Heart right ventricle (tissue), 16 donors: Measurements from ENCODE around the gene RBM33. TPM values are rescaled to one million over a fixed set of nuclear protein-coding genes. Genes with fewer than 3 reads are reported as not detected.

Experiments used
- ATAC-seq, 8 donors: fragments of 200-7000 bp; cut with Tn5 transposase; one replicate each; pipeline ENCODE4 v1.9.1; 2020; ENCODE audit warnings: mild to moderate bottlenecking in 8 of 8, moderate library complexity in 8 of 8, moderate number of reproducible peaks in 1 of 8
- DNase-seq, 2 donors: peaks; one replicate each; pipeline ENCODE4 v3.0.0-alpha.2; 2020
- H3K27ac ChIP-seq, 10 donors: fragments of 200-600 bp; sonication (generic) in 2 of 10; one replicate each; pipeline versions ENCODE4 v1.5.0 to v1.8.0; 2020 to 2022; ENCODE audit warnings: mild to moderate bottlenecking in 3 of 10
- H3K27me3 ChIP-seq, 7 donors: fragments of 200-600 bp; one replicate each; pipeline ENCODE4 v1.8.0; 2021 to 2022; ENCODE audit warnings: mild to moderate bottlenecking in 2 of 7
- H3K36me3 ChIP-seq, 9 donors: fragments of 200-600 bp; sonication (generic) in 1 of 9; one replicate each; pipeline versions ENCODE4 v1.5.0 to v1.8.0; 2020 to 2022; ENCODE audit warnings: mild to moderate bottlenecking in 2 of 9
- H3K4me1 ChIP-seq, 9 donors: fragments of 200-600 bp; sonication (generic) in 1 of 9; one replicate each; pipeline versions ENCODE4 v1.5.0 to v1.8.0; 2020 to 2022; ENCODE audit warnings: mild to moderate bottlenecking in 4 of 9
- H3K4me3 ChIP-seq, 10 donors: fragments of 200-600 bp; sonication (generic) in 2 of 10; one replicate each; pipeline versions ENCODE4 v1.5.0 to v1.8.0; 2020 to 2022; ENCODE audit warnings: mild to moderate bottlenecking in 7 of 10, moderate library complexity in 2 of 10
- H3K9me3 ChIP-seq, 11 donors: fragments of 200-600 bp in 10 of 11; sonication (generic) in 2 of 11; one replicate each; pipeline versions ENCODE4 v1.5.0 to v1.8.0; 2013 to 2022; ENCODE audit warnings: mild to moderate bottlenecking in 2 of 11, control low read depth in 1 of 11, moderate library complexity in 1 of 11
- CTCF ChIP-seq, 9 donors: fragments of 200-600 bp; sonication (generic) in 2 of 9; IDR thresholded peaks; one replicate each; pipeline versions ENCODE4 v1.5.0 to v1.8.0; 2021 to 2022; ENCODE audit warnings: antibody characterized with exemption in 9 of 9, mild to moderate bottlenecking in 5 of 9, moderate library complexity in 1 of 9
- WGBS, 2 donors: extraction: QIAGEN DNeasy Blood & Tissue Kit; methylation state at CpG; one replicate each; pipeline ENCODE4 v1.1.7; 2013; ENCODE audit warnings: inconsistent platforms in 1 of 2; 5-methylcytosine and 5-hydroxymethylcytosine counted together
- intact Hi-C, 10 donors: fragments of 100-400 bp; cut with DNase I; formaldehyde crosslinking; loops; one replicate each; pipeline versions ENCODE4 v1.11.1 to v1.14.2; 2022
- polyA plus RNA-seq, 2 donors: library from polyadenylated mRNA; stranded (reverse); fragments of 200-250 nt; gene quantifications; one replicate each; pipeline ENCODE4 v1.2.3, GENCODE V29; 2013
- total RNA-seq, 10 donors: library from RNA; stranded (reverse); fragmentation: NEBNext Ultra II Directional in 3 of 10; extraction: Animal tissue kit (Norgen Biotek cat#: 25700) in 3 of 10; gene quantifications; one replicate each; pipeline versions ENCODE4 v1.2.1 to v1.2.4, GENCODE V29; 2021 to 2023
- donor health status: Arrhythmogenic right ventricular cardiomyopathy.
- donor health status: ischemic (EF 13 %, LVEDD 7.1; RV severe dilation, severe dysfunction).
- donor health status: healthy with polysubstance abuse.
- donor health status: DM: no; HTN: yes; CAD: no.
- donor health status: DM: no; HTN: no; CAD: no.
- donor health status: ischemic (EF 25% LVEDD 6.9; RV normal size, moderate dysfunction).
- donor health status: ischemic (EF 25% LVEDD 5.7; RV mildly dilated, moderate dysfunction).
- donor health status: healthy.
- donor health status: DM: yes; HTN: yes; CAD: no.
- donor health status: Ischemic cardiomyopathy.
- donor health status: ischemic (EF 35%, LVEDD 5.7; RV mildly dilated, moderate dysfunction).
- donor health status: nonischemic (EF 11% LVEDD 7.7; RV severe dilation, severe dysfunction).
- donor health status: DM: yes; HTN: yes; CAD: no.
- donor health status: PGD.
- donor health status: ischemic (EF 29% LVEDD 5.4; RV normal size, mild dysfunction).
- donor health status: nonischemic (EF 23%, LVEDD 6.1; RV moderate dilation, normal function).

The RBM33 gene
- total and polyA plus RNA-seq, 12 donors, result 9.5 to 44.6 (median 35.7) TPM

- Histone ChIP-seq H3K27me3 (no peaks in the 10 kb centered on the region), H3K4me3 (no peak overlapping the region), H3K27ac (no peak overlapping the region), H3K4me1 (peaks cover 0 to 37% (median 17%) of the 10 kb centered on the region in 9 donors), H3K9me3 (peaks cover 0 to 13% (median 0%) of the 10 kb centered on the region in 11 donors), H3K36me3 (peaks cover 0 to 9% (median 0%) of the 10 kb centered on the region in 9 donors)
- intact Hi-C loops, result no loop called here
- no peak for DNase-seq
- peak in 1 of 8 donors; percentile 39 for ATAC-seq
- 65 to 68% methylated on average over 5 of the region's 5 CpGs for WGBS, 2 donors
- TF ChIP-seq CTCF (IDR thresholded peaks at IDR 0.05), result no peak
Measured at GRCh38 chr7:155692317-155692716, 47.9 kb downstream of the RBM33 start.

- no peak for ATAC-seq
- Histone ChIP-seq H3K4me3 (no peak overlapping the region), H3K9me3 (peaks cover 0 to 8% (median 0%) of the 10 kb centered on the region in 11 donors), H3K36me3 (peaks cover 0 to 14% (median 0%) of the 10 kb centered on the region in 9 donors), H3K27ac (no peak overlapping the region), H3K27me3 (no peaks in the 10 kb centered on the region), H3K4me1 (peaks cover 0 to 37% (median 17%) of the 10 kb centered on the region in 9 donors)
- TF ChIP-seq CTCF (IDR thresholded peaks at IDR 0.05), result no peak
- 80 to 93% methylated on average over 5 of the region's 5 CpGs for WGBS, 2 donors
- DNase-seq, result no peak
- intact Hi-C loops, result no loop called here
Measured at GRCh38 chr7:155693826-155694225, 49.4 kb downstream of the RBM33 start.

GRCh38 chr7:155694851-155695250 is 50.4 kb downstream of the RBM33 start:
- Histone ChIP-seq H3K4me3 (no peak overlapping the region), H3K9me3 (peaks cover 0 to 8% (median 0%) of the 10 kb centered on the region in 11 donors), H3K27ac (no peak overlapping the region), H3K36me3 (peaks cover 0 to 14% (median 0%) of the 10 kb centered on the region in 9 donors), H3K4me1 (peaks cover 0 to 37% (median 17%) of the 10 kb centered on the region in 9 donors), H3K27me3 (no peaks in the 10 kb centered on the region)
- TF ChIP-seq CTCF (IDR thresholded peaks at IDR 0.05), result no peak
- DNase-seq, result no peak
- ATAC-seq, result no peak
- WGBS, 2 donors, result 88 to 89% methylated on average over 5 of the region's 5 CpGs
- intact Hi-C loops, result no loop called here

- intact Hi-C loops, result no loop called here
- DNase-seq (no peak), ATAC-seq (no peak)
- Histone ChIP-seq H3K4me1 (peaks cover 0 to 34% (median 15%) of the 10 kb centered on the region in 9 donors), H3K36me3 (peaks cover 0 to 26% (median 9%) of the 10 kb centered on the region in 9 donors), H3K27ac (no peak overlapping the region), H3K27me3 (no peaks in the 10 kb centered on the region), H3K9me3 (no peaks in the 10 kb centered on the region), H3K4me3 (no peak overlapping the region)
- 77 to 85% methylated on average over 5 of the region's 5 CpGs for WGBS, 2 donors
- TF ChIP-seq CTCF (IDR thresholded peaks at IDR 0.05), result no peak
Measured at GRCh38 chr7:155696747-155697146, 52.3 kb downstream of the RBM33 start.
